Epithelial cell of proximal tubule (primary cell): ENCODE results near the gene IMMP2L. TPM values are rescaled to one million over a fixed set of nuclear protein-coding genes. Genes with fewer than 3 reads are reported as not detected.

Experiments used
- DNase-seq: peaks from one replicate; pipeline ENCODE4 v3.0.0-alpha.2; 2011; ENCODE audit warnings: low read depth
- H3K4me3 ChIP-seq: 2 replicates; pipeline ENCODE4 v1.5.1; 2011; ENCODE audit warnings: low read depth, mild to moderate bottlenecking, low read length
- total RNA-seq: library from RNA; depleted of rRNA; stranded (reverse); fragments of >200 nt; gene quantifications from 2 replicates; pipeline ENCODE4 v1.2.3, GENCODE V29; 2015
- TF ChIP-seq, protein P1 (sequence below): conservative IDR thresholded peaks from 2 replicates; pipeline ENCODE4 v1.5.1; 2012; ENCODE audit warnings: low read depth, mild to moderate bottlenecking, low read length

The IMMP2L gene
- total RNA-seq, 1 donor from 2014 or later, result 8.4 TPM

GRCh38 chr7:111026806-111027205, 535.5 kb downstream of the IMMP2L start:
- TF ChIP-seq, protein P1, sequence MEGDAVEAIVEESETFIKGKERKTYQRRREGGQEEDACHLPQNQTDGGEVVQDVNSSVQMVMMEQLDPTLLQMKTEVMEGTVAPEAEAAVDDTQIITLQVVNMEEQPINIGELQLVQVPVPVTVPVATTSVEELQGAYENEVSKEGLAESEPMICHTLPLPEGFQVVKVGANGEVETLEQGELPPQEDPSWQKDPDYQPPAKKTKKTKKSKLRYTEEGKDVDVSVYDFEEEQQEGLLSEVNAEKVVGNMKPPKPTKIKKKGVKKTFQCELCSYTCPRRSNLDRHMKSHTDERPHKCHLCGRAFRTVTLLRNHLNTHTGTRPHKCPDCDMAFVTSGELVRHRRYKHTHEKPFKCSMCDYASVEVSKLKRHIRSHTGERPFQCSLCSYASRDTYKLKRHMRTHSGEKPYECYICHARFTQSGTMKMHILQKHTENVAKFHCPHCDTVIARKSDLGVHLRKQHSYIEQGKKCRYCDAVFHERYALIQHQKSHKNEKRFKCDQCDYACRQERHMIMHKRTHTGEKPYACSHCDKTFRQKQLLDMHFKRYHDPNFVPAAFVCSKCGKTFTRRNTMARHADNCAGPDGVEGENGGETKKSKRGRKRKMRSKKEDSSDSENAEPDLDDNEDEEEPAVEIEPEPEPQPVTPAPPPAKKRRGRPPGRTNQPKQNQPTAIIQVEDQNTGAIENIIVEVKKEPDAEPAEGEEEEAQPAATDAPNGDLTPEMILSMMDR, result no peak
- DNase-seq, result no peak
- no peak overlapping the region for H3K4me3 ChIP-seq

DNA sequence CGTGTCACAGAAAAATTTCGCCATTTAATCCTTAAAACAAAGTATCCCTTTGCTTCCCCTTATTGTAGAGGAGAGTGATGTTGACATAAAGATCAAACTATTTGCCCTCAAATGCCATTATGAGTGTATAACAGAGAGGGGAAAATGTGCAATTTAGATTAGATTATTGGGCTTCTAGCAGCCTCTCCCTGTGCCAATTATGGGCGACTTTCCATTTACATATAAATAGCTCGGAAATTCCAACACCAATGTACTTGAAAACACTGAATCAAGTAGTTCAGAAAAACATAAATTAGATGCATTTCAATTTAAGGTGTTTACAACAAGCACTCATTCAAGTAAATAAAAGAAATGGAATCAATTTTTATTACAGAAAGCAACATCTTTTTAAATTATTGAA, 535.9 kb downstream of the IMMP2L start:
- DNase-seq, result no peak
- TF ChIP-seq, protein P1, result no peak
- no peak overlapping the region for H3K4me3 ChIP-seq

DNA sequence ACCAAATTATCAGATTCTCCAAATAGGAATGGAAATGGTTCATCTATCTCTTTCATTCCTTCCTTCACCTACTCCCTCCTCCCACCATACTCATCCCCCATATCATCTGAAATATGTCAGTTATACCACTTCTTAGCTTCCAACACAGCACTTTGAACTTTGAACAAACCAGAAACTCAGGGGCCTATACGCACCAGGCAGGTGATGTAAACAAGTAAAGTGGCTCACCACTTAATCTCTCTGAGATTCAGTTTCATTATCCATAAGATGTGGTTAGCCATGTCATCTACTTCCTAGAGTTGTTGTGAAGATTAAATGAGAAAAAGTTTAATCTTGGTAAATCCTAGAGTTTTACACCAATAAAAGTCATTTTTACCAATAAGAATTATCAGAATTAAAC, 537.3 kb downstream of the IMMP2L start:
- H3K4me3 ChIP-seq, result no peak overlapping the region
- TF ChIP-seq, protein P1, result no peak
- DNase-seq, result no peak

DNA sequence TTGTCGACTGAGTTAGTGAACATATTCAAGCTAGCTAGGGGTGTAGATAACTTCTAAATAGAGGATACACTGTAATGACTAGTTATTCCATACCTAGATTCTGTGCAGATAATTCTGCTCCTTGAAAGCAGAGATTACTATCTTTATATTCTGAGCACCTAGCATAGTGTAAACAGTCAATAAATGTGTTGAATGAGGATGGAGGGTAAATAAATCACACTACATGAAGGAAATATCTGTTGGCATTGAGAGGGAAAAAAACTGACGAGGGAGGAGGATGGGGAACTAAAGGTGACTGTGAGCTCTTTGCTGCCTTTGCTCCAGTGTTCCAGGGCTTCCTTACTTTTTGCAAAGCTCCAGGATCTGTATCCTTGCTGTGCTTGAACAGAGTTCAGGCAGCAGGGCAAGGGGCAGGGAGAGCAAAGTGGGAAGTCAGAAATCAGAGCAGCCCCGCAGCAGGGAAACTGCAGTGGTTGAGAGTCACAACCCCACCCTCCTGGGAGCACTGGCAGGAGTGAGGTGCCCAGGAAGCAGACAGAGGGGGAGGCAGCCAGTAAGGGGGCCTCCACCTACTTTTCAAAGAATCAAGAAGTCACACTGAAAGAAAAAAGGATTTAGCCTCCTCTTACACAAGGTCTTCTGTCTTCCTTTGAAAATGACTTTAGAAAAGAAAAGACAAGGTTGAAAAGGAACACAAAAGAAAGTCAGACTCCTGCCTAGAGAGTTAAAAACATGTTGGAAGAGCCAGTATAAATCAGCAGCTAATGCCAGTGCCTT, 543.1 kb downstream of the IMMP2L start:
- no peak for DNase-seq
- H3K4me3 ChIP-seq, result no peak overlapping the region
- TF ChIP-seq, protein P1, result no peak

DNA sequence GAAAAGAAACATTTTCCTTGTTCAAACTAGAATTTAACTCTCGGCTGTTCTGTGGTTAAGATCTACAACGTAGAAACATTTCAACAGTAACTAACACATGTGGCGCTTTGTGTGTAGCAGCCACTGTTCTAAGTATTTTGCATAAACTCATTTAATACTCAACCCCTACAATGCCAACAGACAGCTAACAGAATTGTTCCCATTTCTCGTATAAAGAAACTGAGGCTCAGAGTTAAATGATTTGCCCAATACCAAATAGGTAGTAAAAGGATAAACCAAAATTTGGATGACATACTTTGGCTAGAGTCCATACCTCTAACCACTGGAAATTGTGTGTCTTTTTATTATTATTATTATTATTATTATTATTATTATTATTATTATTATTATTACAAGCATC, 543.8 kb downstream of the IMMP2L start:
- TF ChIP-seq, protein P1, result no peak
- H3K4me3 ChIP-seq, result no peak overlapping the region
- DNase-seq, result no peak

GRCh38 chr7:111014079-111014478, 548.2 kb downstream of the IMMP2L start:
- no peak overlapping the region for H3K4me3 ChIP-seq
- TF ChIP-seq, protein P1, result no peak
- DNase-seq, result no peak
